Pancreas (tissue), 10 donors: Measurements from ENCODE around the gene KRTAP5-2. TPM values are rescaled to one million over a fixed set of nuclear protein-coding genes. Genes with fewer than 3 reads are reported as not detected.
"Not testable (repeated sequence)": the region's sequence is repeated elsewhere in the genome, so short reads cannot be mapped to it uniquely, and the experiment has no call there.

ENCODE experiments used
- ATAC-seq, 4 donors: fragments of 200-7000 bp; cut with Tn5 transposase; one replicate each; pipeline versions ENCODE4 v1.8.0 to v1.9.1; 2020; ENCODE audit warnings: mild to moderate bottlenecking in 4 of 4, moderate library complexity in 4 of 4
- DNase-seq, 6 donors: peaks; one replicate each; pipeline ENCODE4 v3.0.0-alpha.2; 2020
- FAIRE-seq: peaks from 2 replicates; lab custom pipeline; 2012; peaks lifted over from hg19 to GRCh38; lab: Jason Lieb, UNC
- H3K27ac ChIP-seq, 4 donors: fragments of 200-600 bp; sonication (generic); 1 replicate in 3 of 4; 2 replicates in 1 of 4; pipeline versions ENCODE4 v1.5.0 to v1.8.0; 2020
- H3K27me3 ChIP-seq, 4 donors: fragments of 200-600 bp; one replicate each; pipeline ENCODE4 v1.8.0; 2021
- H3K36me3 ChIP-seq, 3 donors: fragments of 200-600 bp; sonication (generic) in 1 of 3; one replicate each; pipeline versions ENCODE4 v1.5.0 to v1.8.0; 2020 to 2021
- H3K4me1 ChIP-seq, 3 donors: fragments of 200-600 bp; one replicate each; pipeline ENCODE4 v1.8.0; 2021
- H3K4me3 ChIP-seq, 4 donors: fragments of 200-600 bp; sonication (generic) in 2 of 4; one replicate each; pipeline versions ENCODE4 v1.5.0 to v1.8.0; 2020 to 2021
- H3K9me3 ChIP-seq, 4 donors: fragments of 200-600 bp; one replicate each; pipeline ENCODE4 v1.8.0; 2021
- WGBS, 2 donors: extraction: QIAGEN DNeasy Blood & Tissue Kit; methylation state at CpG; one replicate each; pipeline ENCODE4 v1.1.7; 2013; 5-methylcytosine and 5-hydroxymethylcytosine counted together
- intact Hi-C, 3 donors: fragments of 100-400 bp; cut with DNase I; formaldehyde crosslinking; loops; one replicate each; pipeline versions ENCODE4 v1.11.1 to v1.14.2; 2022
- polyA plus RNA-seq, 2 donors: library from polyadenylated mRNA; stranded (reverse); fragments of 200-250 nt; gene quantifications; one replicate each; pipeline ENCODE4 v1.2.3, GENCODE V29; 2013
- total RNA-seq, 6 donors: library from RNA; stranded (reverse); fragmentation: NEBNext Ultra II Directional in 4 of 6; extraction: Animal tissue kit (Norgen Biotek cat#: 25700) in 4 of 6; gene quantifications; one replicate each; pipeline versions ENCODE4 v1.2.1 to v1.2.4, GENCODE V29; 2021 to 2023
- TF ChIP-seq, protein P1 (sequence below), 4 donors: fragments of 200-600 bp; sonication (generic) in 3 of 4; IDR thresholded peaks; one replicate each; pipeline versions ENCODE4 v1.5.0 to v1.8.0; 2021; ENCODE audit warnings: antibody characterized with exemption in 4 of 4
- donor health status: healthy with polysubstance abuse.
- donor health status: DM: no; HTN: no; CAD: no; lungs with moderate emphysema.
- donor health status: DM: no; HTN: no; CAD: no.
- donor health status: control.
- donor health status: control.
- donor health status: Bipolar disorder and iron deficiency.
- donor health status: DM: yes; HTN: yes; CAD: no.
- donor health status: DM: no; HTN: no; CAD: no.
- donor health status: DM: no; HTN: no; CAD: no.
- donor health status: DM: yes; HTN: yes; CAD: no.

KRTAP5-2 gene
- total and polyA plus RNA-seq, 8 donors: 0.15 TPM; not detected in 7

DNA sequence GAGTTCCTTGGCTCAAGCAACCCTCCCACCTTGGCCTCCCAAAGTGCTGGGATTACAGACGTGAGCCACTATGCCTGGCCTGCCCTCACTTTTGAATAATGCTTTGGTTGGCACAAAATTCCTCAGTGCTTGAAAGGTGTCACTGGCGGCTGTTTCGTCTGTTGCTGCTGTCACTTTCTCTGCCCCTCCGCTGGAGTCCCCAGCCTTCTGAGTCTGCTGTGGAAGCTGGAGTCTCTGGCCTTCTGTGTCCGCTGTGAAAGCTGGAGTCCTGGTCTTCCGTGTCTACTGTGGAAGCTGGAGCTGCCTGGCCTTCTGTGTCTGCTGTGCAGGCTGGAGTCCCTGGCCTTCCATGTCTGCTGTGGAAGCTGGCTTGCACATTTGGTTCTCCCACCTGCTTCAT, 8.1 kb downstream of the KRTAP5-2 start:
- ATAC-seq: no peak
- H3K4me1 ChIP-seq: no peaks in the 10 kb centered on the region
- 94% methylated on average over 6 of the region's 6 CpGs for WGBS, 2 donors
- no peaks in the 10 kb centered on the region for H3K9me3 ChIP-seq
- intact Hi-C loops: no loop called here
- no peak overlapping the region for H3K27ac ChIP-seq
- DNase-seq: peak in 1 of 6 donors; percentile 30
- no peaks in the 10 kb centered on the region for H3K36me3 ChIP-seq
- FAIRE-seq: no peak
- no peak overlapping the region for H3K4me3 ChIP-seq
- TF ChIP-seq, protein P1, sequence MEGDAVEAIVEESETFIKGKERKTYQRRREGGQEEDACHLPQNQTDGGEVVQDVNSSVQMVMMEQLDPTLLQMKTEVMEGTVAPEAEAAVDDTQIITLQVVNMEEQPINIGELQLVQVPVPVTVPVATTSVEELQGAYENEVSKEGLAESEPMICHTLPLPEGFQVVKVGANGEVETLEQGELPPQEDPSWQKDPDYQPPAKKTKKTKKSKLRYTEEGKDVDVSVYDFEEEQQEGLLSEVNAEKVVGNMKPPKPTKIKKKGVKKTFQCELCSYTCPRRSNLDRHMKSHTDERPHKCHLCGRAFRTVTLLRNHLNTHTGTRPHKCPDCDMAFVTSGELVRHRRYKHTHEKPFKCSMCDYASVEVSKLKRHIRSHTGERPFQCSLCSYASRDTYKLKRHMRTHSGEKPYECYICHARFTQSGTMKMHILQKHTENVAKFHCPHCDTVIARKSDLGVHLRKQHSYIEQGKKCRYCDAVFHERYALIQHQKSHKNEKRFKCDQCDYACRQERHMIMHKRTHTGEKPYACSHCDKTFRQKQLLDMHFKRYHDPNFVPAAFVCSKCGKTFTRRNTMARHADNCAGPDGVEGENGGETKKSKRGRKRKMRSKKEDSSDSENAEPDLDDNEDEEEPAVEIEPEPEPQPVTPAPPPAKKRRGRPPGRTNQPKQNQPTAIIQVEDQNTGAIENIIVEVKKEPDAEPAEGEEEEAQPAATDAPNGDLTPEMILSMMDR (IDR thresholded peaks at IDR 0.05): no peak
- no peaks in the 10 kb centered on the region for H3K27me3 ChIP-seq

DNA sequence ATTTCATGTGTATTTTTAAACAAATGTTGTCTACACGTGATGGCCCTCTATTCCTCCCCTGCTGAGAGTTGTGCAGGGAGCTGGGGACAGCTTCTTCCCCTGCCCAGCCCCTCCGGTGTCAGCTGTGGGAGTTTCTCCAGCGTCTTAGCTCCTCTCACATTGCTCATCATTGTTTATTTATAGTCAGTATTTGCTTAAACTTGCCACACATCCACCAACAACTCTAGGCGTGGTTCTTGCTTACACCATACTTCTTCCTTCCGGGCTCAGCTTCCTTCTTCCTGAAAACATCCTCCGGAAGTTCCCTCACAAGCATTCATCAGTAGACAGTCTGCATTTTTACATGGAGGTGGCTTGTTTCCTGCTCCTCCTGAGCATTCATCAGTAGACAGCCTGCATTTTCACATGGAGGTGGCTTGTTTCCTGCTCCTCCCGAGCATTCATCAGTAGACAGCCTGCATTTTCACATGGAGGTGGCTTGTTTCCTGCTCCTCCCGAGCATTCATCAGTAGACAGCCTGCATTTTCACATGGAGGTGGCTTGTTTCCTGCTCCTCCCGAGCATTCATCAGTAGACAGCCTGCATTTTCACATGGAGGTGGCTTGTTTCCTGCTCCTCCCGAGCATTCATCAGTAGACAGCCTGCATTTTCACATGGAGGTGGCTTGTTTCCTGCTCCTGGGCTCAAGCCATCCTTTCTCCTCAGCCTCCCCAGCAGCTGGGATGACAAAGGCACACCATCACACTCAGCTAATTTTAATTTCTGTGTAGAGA, 8.7 kb downstream of the KRTAP5-2 start:
- H3K4me3 ChIP-seq, H3K36me3 ChIP-seq, H3K4me1 ChIP-seq, H3K27me3 ChIP-seq, H3K27ac ChIP-seq, H3K9me3 ChIP-seq, FAIRE-seq, ATAC-seq, intact Hi-C loops: not testable (repeated sequence)
- 67 to 71% methylated on average over 7 to 8 of the region's 10 CpGs for WGBS, 2 donors
- DNase-seq: peak in 1 of 6 donors; percentile 8

DNA sequence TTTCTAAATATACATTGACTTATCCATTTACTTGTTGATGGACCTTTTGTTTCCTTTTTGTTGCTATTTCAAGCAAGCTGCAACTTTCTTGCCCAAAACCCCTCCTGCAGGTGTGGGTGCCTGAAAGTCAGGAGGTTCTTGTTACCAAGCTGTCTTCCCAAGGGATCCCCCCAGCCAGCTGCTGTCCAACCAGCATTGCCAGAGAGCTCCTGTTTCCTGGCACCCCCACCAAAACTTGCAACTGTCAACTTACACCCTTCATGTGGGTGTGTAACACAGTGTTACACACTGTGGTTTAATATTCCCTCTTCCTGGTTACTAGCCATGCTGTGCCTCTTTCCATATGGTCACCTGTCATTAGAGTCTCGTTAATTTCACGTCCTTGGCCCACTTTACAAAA, 11.4 kb downstream of the KRTAP5-2 start:
- Histone ChIP-seq H3K4me1 (no peaks in the 10 kb centered on the region), H3K27ac (no peak overlapping the region), H3K36me3 (no peaks in the 10 kb centered on the region), H3K9me3 (no peaks in the 10 kb centered on the region), H3K4me3 (no peak overlapping the region), H3K27me3 (no peaks in the 10 kb centered on the region)
- peak in 1 of 6 donors; percentile 17 for DNase-seq
- 88 to 89% methylated on average over 2 of the region's 2 CpGs for WGBS, 2 donors
- TF ChIP-seq, protein P1 (IDR thresholded peaks at IDR 0.05): no peak
- FAIRE-seq: no peak
- intact Hi-C loops: no loop called here
- ATAC-seq: no peak

DNA sequence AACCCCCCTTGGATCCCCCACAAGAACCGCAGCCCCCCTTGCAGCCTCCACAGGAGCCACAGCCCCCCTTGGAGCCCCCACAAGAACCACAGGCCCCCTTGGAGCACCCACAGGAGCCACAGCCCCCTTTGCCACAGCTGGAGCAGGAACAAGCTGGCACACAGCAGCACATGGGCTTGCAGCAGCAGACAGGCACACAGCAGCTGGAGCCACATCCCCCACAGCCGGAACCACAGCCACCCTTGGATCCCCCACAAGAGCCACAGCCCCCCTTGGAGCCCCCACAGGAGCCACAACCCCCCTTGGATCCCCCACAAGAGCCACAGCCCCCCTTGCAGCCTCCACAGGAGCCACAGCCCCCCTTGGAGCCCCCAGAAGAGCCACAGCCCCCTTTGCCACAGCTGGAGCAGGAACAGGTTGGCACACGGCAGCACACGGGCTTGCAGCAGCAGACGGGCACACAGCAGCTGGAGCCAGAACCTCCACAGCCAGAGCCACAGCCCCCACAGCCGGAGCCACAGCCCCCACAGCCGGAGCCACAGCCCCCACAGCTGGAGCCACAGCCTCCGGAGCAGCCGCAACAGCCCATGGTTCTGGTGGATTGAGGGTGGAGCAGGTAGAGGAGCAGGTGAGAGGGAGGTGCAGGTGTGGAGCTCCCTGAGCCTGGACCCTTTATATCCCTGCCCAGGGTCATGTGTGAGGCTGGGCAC, 13.3 kb downstream of the KRTAP5-2 start, which contains the start of gene KRTAP5-1:
KRTAP5-1 (minus strand) TSS at position 623 of the 710 bp plus-strand sequence; CDS start at position 589, 34 bp downstream.
- H3K9me3 ChIP-seq, intact Hi-C loops, ATAC-seq, FAIRE-seq, H3K27ac ChIP-seq, H3K27me3 ChIP-seq, H3K36me3 ChIP-seq, H3K4me1 ChIP-seq, H3K4me3 ChIP-seq: not testable (repeated sequence)
- 88 to 92% methylated on average over 9 of the region's 9 CpGs for WGBS, 2 donors
- peak in 1 of 6 donors; percentile 33 for DNase-seq

DNA sequence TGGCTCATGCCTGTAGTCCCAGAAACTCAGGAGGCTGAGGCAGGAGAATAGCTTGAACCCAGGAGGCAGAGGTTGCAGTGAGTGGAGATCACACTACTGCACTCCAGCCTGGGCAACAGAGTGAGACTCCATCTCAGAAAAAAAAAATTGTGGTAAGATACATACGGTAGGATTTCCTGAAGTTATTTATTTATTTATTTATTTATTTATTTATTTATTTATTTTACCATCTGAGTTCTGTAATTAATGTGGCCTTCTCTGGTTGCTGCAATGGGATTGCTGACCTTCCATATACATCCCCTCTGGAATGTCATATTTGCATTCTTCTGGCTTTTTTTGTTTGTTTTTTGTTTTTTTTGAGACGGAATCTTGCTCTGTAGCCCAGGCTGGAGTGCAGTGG, 15.2 kb downstream of the KRTAP5-2 start:
- H3K4me3 ChIP-seq, H3K27ac ChIP-seq, H3K36me3 ChIP-seq, FAIRE-seq, intact Hi-C loops, H3K4me1 ChIP-seq, H3K9me3 ChIP-seq, ATAC-seq, DNase-seq, H3K27me3 ChIP-seq: not testable (repeated sequence)
- WGBS, 2 donors: 82% methylated on average over 2 of the region's 2 CpGs

DNA sequence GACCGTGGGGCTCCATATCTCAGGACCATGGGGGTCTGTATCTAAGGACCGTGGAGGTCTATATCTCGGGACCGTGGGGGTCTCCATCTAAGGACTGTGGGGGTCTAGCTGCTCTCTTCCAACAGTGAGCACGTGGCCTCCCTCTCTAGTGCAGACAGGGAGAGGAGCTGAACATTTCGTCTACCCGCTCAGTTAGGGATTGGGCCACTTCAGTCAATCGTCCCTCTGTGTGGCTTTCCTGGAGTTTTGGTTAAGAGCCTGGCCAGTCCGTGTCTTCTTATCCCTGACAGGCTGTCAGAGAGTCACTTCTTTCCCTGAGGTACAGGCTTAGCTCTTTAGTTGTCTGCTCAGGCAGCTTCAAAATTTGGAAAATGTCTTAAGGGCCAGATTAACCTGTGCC, 16.1 kb downstream of the KRTAP5-2 start:
- no peaks in the 10 kb centered on the region for H3K36me3 ChIP-seq
- intact Hi-C loops: no loop called here
- DNase-seq (peak in 1 of 6 donors; percentile 4), FAIRE-seq (no peak), ATAC-seq (no peak)
- TF ChIP-seq, protein P1 (IDR thresholded peaks at IDR 0.05): no peak
- no peaks in the 10 kb centered on the region for H3K27me3 ChIP-seq
- no peak overlapping the region for H3K4me3 ChIP-seq
- no peak overlapping the region for H3K27ac ChIP-seq
- H3K4me1 ChIP-seq: no peaks in the 10 kb centered on the region
- H3K9me3 ChIP-seq: no peaks in the 10 kb centered on the region
- WGBS, 2 donors: 84 to 86% methylated on average over 9 of the region's 9 CpGs
